ENCODE measurements around the gene EMID1.

EMID1 gene

GRCh38 chr22:29291215-29291614, 85.5 kb downstream of the EMID1 start:
- TF ChIP-seq EZH2phosphoT487 (IDR thresholded peaks at IDR 0.05; ENCODE audit: borderline replicate concordance): no peak
- no peak for TF ChIP-seq CTCF (conservative IDR thresholded peaks at IDR 0.05; ENCODE audit: low read length)
- Histone ChIP-seq H3K27me3 (ENCODE audit: insufficient read depth, low read length, poor library complexity, severe bottlenecking) (no peaks in the 10 kb centered on the region), H3K36me3 (ENCODE audit: insufficient read depth, low read length) (peaks cover 99% of the 10 kb centered on the region), H3K79me2 (ENCODE audit: insufficient read depth, low read length) (peaks cover 70% of the 10 kb centered on the region), H2AFZ (ENCODE audit: low read length) (no peak overlapping the region), H3K4me2 (ENCODE audit: low read depth, low read length, poor library complexity, severe bottlenecking) (no peak overlapping the region), H4K20me1 (ENCODE audit: insufficient read depth, low read length, poor library complexity, severe bottlenecking) (peaks cover 62% of the 10 kb centered on the region), H3K4me1 (ENCODE audit: insufficient read depth, low read length, poor library complexity, severe bottlenecking) (no peaks in the 10 kb centered on the region), H3F3A (ENCODE audit: low read depth) (no peaks in the 10 kb centered on the region; the same call in 1 of the 2 replicates), H3K9me3 (ENCODE audit: insufficient read depth, low read depth, low read length) (no peaks in the 10 kb centered on the region), H3K9me2 (replicated peaks; ENCODE audit: low read depth, low read length) (no peaks in the 10 kb centered on the region), H3K9ac (ENCODE audit: low read depth, low read length, poor library complexity, severe bottlenecking) (no peak overlapping the region), H3K4me3 (ENCODE audit: low read length, poor library complexity, severe bottlenecking) (no peak overlapping the region)

DNA sequence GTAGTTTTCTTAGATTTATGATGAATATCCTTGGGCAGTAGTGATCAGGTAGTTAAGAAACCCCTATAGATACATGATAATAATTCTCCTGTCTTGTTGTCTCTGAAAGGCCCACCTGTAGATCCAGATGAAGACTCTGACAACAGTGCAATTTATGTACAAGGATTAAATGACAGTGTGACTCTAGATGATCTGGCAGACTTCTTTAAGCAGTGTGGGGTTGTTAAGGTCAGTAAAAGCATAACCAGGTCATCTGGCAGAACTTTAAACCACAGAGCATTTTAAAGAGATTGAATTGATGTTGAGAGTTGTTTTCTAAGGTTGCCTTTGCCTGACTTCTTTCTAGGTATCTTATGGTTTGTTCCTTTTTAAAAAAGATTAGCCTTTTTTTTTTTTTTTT, 86.7 kb downstream of the EMID1 start:
- Histone ChIP-seq H3K27me3 (ENCODE audit: insufficient read depth, low read length, poor library complexity, severe bottlenecking) (no peaks in the 10 kb centered on the region), H3K79me2 (ENCODE audit: insufficient read depth, low read length) (peaks cover 58% of the 10 kb centered on the region), H3K4me1 (ENCODE audit: insufficient read depth, low read length, poor library complexity, severe bottlenecking) (no peaks in the 10 kb centered on the region), H4K20me1 (ENCODE audit: insufficient read depth, low read length, poor library complexity, severe bottlenecking) (peaks cover 51% of the 10 kb centered on the region), H3K4me2 (ENCODE audit: low read depth, low read length, poor library complexity, severe bottlenecking) (no peak overlapping the region), H3K36me3 (ENCODE audit: insufficient read depth, low read length) (peaks cover 100% of the 10 kb centered on the region), H2AFZ (ENCODE audit: low read length) (no peak overlapping the region), H3K4me3 (ENCODE audit: low read length, poor library complexity, severe bottlenecking) (no peak overlapping the region), H3K9me3 (ENCODE audit: insufficient read depth, low read depth, low read length) (no peaks in the 10 kb centered on the region), H3F3A (ENCODE audit: low read depth) (no peaks in the 10 kb centered on the region; the same call in 1 of the 2 replicates), H3K9me2 (replicated peaks; ENCODE audit: low read depth, low read length) (no peaks in the 10 kb centered on the region), H3K9ac (ENCODE audit: low read depth, low read length, poor library complexity, severe bottlenecking) (no peak overlapping the region)
- no peak for TF ChIP-seq EZH2phosphoT487 (IDR thresholded peaks at IDR 0.05; ENCODE audit: borderline replicate concordance)
- TF ChIP-seq CTCF (conservative IDR thresholded peaks at IDR 0.05; ENCODE audit: low read length): no peak

DNA sequence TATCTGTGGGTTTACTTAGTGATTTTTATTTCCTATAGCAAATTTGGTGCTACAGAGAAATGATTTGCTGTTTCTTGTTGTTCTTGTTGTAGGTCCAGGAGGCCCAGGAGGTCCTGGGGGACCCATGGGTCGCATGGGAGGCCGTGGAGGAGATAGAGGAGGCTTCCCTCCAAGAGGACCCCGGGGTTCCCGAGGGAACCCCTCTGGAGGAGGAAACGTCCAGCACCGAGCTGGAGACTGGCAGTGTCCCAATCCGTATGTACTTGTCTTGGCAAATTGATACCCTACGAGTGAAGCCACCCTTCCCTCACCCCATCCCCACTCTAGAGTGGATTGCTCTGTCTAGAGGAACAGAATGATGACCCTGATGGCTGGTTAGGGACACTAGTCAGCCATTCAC, 92.9 kb downstream of the EMID1 start:
- Histone ChIP-seq H3K27me3 (ENCODE audit: insufficient read depth, low read length, poor library complexity, severe bottlenecking) (no peaks in the 10 kb centered on the region), H3K9me3 (ENCODE audit: insufficient read depth, low read depth, low read length) (no peaks in the 10 kb centered on the region), H3K36me3 (ENCODE audit: insufficient read depth, low read length) (peaks cover 75% of the 10 kb centered on the region), H3K9ac (ENCODE audit: low read depth, low read length, poor library complexity, severe bottlenecking) (no peak overlapping the region), H3K79me2 (ENCODE audit: insufficient read depth, low read length) (peaks cover 4% of the 10 kb centered on the region; the same call in 1 of the 2 replicates), H3K9me2 (replicated peaks; ENCODE audit: low read depth, low read length) (no peaks in the 10 kb centered on the region), H2AFZ (ENCODE audit: low read length) (no peak overlapping the region), H3K4me3 (ENCODE audit: low read length, poor library complexity, severe bottlenecking) (no peak overlapping the region), H3F3A (ENCODE audit: low read depth) (peaks cover 16% of the 10 kb centered on the region), H4K20me1 (ENCODE audit: insufficient read depth, low read length, poor library complexity, severe bottlenecking) (peaks cover 7% of the 10 kb centered on the region), H3K4me2 (ENCODE audit: low read depth, low read length, poor library complexity, severe bottlenecking) (no peak overlapping the region), H3K4me1 (ENCODE audit: insufficient read depth, low read length, poor library complexity, severe bottlenecking) (no peaks in the 10 kb centered on the region)
- no peak for TF ChIP-seq EZH2phosphoT487 (IDR thresholded peaks at IDR 0.05; ENCODE audit: borderline replicate concordance)

Measured in Loucy (cell line).